ENCODE results near the gene TMEM222. TPM values are rescaled to one million over a fixed set of nuclear protein-coding genes. Genes with fewer than 3 reads are reported as not detected.

Gene TMEM222
- total and polyA plus RNA-seq, 10 of the 15 experiments (the other 5 are each of a cell fraction or from before 2014, with no cell fraction given), result 3.8 to 43.5 (median 35.4) TPM

DNA sequence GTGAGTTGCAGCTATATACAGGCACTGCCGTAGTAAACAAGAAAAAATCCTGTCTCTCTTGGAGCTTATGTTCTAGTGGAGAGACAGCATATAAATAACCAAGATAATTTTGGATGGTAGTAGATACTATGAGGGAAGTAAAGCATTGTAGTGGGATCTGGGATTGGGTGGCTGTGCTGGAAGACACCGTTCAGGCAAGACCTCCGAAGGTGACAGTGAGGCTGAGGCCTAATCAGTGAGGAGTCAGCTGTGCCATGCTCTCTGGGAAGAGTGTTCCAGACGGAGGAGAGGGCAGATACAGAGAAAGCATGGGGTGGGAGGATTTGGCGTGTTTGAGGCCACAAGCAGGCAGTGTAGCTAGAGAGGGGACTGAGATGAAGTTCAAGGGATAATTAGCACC, 6.0 kb downstream of the TMEM222 start:
- Histone ChIP-seq H3K4me1 (ENCODE audit: control insufficient read depth, insufficient read depth, low read length) (no peaks in the 10 kb centered on the region), H3K36me3 (ENCODE audit: control insufficient read depth in 2 of 2, insufficient read depth in 2 of 2, low read length in 1 of 2) (peaks cover 12 to 19% of the 10 kb centered on the region in 2 experiments), H3K27ac (ENCODE audit: control insufficient read depth, insufficient read depth) (no peak overlapping the region), H3K79me2 (ENCODE audit: control insufficient read depth, insufficient read depth, low read length) (peaks cover 43% of the 10 kb centered on the region), H3K4me3 (no peak overlapping the region), H3K27me3 (replicated peaks in 1 of 2; ENCODE audit: control insufficient read depth in 2 of 2, insufficient read depth in 2 of 2, low read length in 1 of 2) (no peaks in the 10 kb centered on the region), H3K4me2 (ENCODE audit: control insufficient read depth, insufficient read depth) (no peak overlapping the region), H2AFZ (ENCODE audit: control insufficient read depth, low read depth, low read length) (no peak overlapping the region), H3K9me3 (replicated peaks; ENCODE audit: control insufficient read depth, insufficient read depth, low read length) (no peaks in the 10 kb centered on the region), H4K20me1 (ENCODE audit: control insufficient read depth, insufficient read depth) (no peaks in the 10 kb centered on the region; the same call in 1 of the 2 replicates), H3K9ac (ENCODE audit: control insufficient read depth, insufficient read depth, low read length) (no peak overlapping the region)
- POLR2A ChIA-PET, result no interaction called here
- CTCF ChIA-PET, result interaction anchor here (0.8 to 0.9 kb wide), 3 partner anchors 26 to 67 kb away, joined by 3 read pairs; partner anchors contain the start of gene GPR3
- DNase-seq (ENCODE audit: low read depth, low spot score) (no peak), FAIRE-seq (no peak), ATAC-seq (no peak)
- WGBS (ENCODE audit: insufficient coverage, insufficient replicate concordance, low lambda C conversion rate, missing lambda C conversion rate), result 86% methylated on average over 5 of the region's 5 CpGs
- intact Hi-C loops (cut with micrococcal nuclease; ENCODE audit: unreplicated experiment), result loop anchor here (10.0 kb wide), 1 partner anchor 337 kb away; no protein-coding TSS in a partner anchor
- SMC1A ChIA-PET (ENCODE audit: uncharacterized antibody, unreplicated experiment), result interaction anchor here (1.5 kb wide), 1 partner anchor 175 kb away, joined by 3 read pairs; no protein-coding TSS in a partner anchor
- BruUV-seq (replicated peaks), result no TSS peak
- RAD21 ChIA-PET (ENCODE audit: unreplicated experiment), result no interaction called here
- in situ Hi-C loops (cut with MboI), result no loop called here
- no peak for TF ChIP-seq POU2F2 (IDR thresholded peaks at IDR 0.05; ENCODE audit: borderline replicate concordance, low read depth, low read length)
- TF ChIP-seq, protein P1, sequence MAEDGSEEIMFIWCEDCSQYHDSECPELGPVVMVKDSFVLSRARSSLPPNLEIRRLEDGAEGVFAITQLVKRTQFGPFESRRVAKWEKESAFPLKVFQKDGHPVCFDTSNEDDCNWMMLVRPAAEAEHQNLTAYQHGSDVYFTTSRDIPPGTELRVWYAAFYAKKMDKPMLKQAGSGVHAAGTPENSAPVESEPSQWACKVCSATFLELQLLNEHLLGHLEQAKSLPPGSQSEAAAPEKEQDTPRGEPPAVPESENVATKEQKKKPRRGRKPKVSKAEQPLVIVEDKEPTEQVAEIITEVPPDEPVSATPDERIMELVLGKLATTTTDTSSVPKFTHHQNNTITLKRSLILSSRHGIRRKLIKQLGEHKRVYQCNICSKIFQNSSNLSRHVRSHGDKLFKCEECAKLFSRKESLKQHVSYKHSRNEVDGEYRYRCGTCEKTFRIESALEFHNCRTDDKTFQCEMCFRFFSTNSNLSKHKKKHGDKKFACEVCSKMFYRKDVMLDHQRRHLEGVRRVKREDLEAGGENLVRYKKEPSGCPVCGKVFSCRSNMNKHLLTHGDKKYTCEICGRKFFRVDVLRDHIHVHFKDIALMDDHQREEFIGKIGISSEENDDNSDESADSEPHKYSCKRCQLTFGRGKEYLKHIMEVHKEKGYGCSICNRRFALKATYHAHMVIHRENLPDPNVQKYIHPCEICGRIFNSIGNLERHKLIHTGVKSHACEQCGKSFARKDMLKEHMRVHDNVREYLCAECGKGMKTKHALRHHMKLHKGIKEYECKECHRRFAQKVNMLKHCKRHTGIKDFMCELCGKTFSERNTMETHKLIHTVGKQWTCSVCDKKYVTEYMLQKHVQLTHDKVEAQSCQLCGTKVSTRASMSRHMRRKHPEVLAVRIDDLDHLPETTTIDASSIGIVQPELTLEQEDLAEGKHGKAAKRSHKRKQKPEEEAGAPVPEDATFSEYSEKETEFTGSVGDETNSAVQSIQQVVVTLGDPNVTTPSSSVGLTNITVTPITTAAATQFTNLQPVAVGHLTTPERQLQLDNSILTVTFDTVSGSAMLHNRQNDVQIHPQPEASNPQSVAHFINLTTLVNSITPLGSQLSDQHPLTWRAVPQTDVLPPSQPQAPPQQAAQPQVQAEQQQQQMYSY (CRISPR knock-in tag; IDR thresholded peaks at IDR 0.05), result no peak
- no peak for TF ChIP-seq SMAD1 (IDR thresholded peaks at IDR 0.05; ENCODE audit: low read depth, partially characterized antibody)
- TF ChIP-seq RBBP5 (conservative IDR thresholded peaks at IDR 0.05), result no peak
- TF ChIP-seq IKZF2 (IDR thresholded peaks at IDR 0.05), result no peak
- no peak for TF ChIP-seq MEF2B (IDR thresholded peaks at IDR 0.05; ENCODE audit: partially characterized antibody, poor library complexity, severe bottlenecking)
- TF ChIP-seq, protein P2, sequence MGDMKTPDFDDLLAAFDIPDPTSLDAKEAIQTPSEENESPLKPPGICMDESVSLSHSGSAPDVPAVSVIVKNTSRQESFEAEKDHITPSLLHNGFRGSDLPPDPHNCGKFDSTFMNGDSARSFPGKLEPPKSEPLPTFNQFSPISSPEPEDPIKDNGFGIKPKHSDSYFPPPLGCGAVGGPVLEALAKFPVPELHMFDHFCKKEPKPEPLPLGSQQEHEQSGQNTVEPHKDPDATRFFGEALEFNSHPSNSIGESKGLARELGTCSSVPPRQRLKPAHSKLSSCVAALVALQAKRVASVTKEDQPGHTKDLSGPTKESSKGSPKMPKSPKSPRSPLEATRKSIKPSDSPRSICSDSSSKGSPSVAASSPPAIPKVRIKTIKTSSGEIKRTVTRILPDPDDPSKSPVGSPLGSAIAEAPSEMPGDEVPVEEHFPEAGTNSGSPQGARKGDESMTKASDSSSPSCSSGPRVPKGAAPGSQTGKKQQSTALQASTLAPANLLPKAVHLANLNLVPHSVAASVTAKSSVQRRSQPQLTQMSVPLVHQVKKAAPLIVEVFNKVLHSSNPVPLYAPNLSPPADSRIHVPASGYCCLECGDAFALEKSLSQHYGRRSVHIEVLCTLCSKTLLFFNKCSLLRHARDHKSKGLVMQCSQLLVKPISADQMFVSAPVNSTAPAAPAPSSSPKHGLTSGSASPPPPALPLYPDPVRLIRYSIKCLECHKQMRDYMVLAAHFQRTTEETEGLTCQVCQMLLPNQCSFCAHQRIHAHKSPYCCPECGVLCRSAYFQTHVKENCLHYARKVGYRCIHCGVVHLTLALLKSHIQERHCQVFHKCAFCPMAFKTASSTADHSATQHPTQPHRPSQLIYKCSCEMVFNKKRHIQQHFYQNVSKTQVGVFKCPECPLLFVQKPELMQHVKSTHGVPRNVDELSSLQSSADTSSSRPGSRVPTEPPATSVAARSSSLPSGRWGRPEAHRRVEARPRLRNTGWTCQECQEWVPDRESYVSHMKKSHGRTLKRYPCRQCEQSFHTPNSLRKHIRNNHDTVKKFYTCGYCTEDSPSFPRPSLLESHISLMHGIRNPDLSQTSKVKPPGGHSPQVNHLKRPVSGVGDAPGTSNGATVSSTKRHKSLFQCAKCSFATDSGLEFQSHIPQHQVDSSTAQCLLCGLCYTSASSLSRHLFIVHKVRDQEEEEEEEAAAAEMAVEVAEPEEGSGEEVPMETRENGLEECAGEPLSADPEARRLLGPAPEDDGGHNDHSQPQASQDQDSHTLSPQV (IDR thresholded peaks at IDR 0.05), result no peak
- TF ChIP-seq STAT3 (IDR thresholded peaks at IDR 0.05; ENCODE audit: low read depth, low read length), result no peak
- no peak for TF ChIP-seq CREM (IDR thresholded peaks at IDR 0.05; ENCODE audit: low read depth)
- no peak for TF ChIP-seq ZBTB4 (CRISPR knock-in tag; IDR thresholded peaks at IDR 0.05)
- TF ChIP-seq IRF3 (IDR thresholded peaks at IDR 0.05), result no peak

All from GM12878 (cell line).